NCI-H1105 (cell line): ENCODE results near the gene ALG2.

Source experiments
- DNase-seq: peaks from one replicate; lab custom pipeline; 2025; lab: John Stamatoyannopoulos, UW

The ALG2 gene, protein sequence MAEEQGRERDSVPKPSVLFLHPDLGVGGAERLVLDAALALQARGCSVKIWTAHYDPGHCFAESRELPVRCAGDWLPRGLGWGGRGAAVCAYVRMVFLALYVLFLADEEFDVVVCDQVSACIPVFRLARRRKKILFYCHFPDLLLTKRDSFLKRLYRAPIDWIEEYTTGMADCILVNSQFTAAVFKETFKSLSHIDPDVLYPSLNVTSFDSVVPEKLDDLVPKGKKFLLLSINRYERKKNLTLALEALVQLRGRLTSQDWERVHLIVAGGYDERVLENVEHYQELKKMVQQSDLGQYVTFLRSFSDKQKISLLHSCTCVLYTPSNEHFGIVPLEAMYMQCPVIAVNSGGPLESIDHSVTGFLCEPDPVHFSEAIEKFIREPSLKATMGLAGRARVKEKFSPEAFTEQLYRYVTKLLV

DNA sequence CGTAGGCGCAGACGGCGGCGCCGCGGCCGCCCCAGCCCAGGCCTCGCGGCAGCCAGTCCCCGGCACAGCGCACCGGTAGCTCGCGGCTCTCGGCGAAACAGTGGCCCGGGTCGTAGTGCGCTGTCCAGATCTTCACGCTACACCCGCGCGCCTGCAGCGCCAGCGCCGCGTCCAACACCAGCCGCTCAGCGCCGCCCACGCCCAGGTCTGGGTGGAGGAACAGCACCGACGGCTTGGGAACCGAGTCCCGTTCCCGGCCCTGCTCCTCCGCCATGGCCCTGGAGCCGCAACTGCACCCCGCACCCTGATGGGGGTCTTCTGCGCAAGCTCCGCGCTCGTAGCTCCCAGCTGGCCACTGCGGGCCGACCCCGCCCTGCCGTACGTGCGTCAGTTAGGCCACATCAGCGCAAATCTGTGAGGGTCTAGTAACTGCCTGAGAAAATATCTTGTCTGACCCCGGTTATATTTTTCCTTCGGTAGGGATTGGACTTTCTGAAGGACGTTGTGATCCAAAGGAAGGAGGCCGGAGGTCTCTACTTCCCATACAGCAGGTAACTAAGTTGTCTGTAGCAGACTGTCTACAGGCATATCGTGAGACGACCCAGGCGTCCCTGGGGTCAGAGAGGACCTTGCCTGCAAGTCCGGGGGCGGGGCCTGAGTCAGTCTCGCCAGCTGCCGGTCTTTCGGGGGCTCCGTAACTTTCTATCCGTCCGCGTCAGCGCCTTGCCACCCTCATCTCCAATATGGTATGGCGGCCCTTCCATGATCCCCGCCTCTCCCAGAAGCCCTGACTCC, at the start of gene ALG2, which contains the start of gene SEC61B:
TSS of gene ALG2 (minus strand) at position 322 of the 795 bp plus-strand sequence. CDS start at position 274, 48 bp downstream.
TSS of gene SEC61B (plus strand) at position 662 of the 795 bp plus-strand sequence. CDS start at position 744, 82 bp downstream.
- peak; percentile 86 for DNase-seq

DNA sequence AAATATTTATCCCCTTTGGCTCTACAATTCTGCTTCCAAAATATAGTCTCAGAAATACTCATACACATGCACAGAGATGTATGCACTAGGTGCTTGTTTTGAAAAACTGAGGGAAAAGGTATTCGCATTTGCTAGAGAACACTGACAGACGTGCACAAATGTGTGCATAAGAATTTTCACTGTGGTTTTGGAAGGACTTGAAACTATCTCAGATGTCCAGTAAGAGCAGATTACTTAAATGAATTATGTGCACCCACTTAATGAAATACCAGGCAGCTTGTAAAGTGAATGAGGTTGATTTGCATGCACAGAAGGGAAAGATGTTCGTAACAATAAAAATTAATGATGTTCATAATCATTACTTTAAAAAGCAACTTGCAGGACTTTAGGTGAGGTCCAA, 48.7 kb upstream of the ALG2 start:
- no peak for DNase-seq

DNA sequence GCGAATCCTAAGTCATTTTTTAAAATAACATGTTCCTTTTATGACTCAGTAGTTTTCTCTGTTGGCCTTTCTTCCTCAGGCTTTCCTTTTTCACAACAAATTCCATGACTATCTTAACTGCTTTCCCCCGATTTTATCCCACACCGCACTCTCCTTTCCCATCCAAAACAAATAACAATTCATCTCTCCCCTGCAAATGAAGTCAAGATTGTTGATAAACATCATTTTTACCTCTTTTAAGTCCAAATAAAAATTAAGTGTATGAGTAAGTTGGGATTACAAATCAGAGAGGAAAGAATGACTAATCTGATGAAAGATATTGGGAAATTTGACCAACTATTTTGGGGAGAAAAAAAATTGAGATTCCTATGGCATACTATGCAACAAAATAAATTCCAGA, 47.7 kb upstream of the ALG2 start:
- DNase-seq, result no peak

DNA sequence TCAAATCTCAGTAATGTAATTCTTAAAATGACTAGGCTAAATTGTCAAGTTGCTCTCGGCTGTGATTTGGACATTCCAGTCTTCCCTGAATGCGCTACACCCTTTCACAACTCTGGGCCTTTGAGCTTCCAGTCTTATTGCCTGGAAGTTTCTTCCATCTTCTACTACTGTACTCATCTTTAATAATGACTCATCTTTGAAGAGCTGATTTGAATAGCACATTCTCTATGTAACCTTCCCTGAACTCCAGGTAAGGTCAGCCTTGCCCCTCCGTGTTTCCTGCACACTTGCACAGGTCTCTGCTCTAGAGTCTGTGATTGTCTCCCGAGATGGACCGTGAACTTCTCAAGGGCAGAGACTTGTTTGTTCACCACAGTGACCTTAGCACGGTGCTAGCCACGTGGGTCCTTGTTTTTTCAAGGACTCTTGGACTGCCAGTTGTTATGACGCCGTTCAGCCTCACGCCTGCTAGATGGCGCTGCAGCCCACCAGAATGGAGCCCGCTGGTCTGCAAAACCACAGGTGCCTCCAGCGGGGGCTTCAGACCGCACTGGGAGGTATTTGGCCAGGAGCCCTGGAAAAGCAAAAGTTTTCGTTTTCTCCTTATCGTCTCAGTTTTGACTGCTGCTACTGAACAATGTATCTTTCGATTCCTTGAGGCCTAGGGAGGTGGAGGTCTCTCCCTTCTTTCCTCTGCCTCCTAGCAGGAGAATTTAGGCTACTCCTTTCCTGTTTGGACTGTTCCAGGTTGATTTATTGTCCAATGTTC, 44.7 kb upstream of the ALG2 start:
- DNase-seq, result peak; percentile 44

DNA sequence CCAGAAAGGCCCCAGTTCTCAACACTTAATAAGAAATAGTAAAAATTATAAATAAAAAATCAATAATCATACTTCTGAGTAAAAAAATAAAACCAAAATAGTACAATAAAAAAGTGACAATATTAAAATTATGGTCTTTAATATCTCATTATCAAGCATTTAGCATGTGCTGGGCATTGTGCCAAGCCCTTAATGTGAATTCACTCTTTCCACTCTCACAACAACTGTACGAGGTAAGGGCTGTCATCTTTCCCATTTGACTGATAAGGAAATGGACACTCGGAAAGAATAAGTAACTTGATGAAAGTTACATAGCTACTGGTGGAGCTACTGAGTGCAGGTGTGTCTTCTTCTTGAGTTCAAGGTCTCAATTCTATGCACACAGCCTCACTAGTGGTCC, 43.9 kb upstream of the ALG2 start:
- peak; percentile 7 for DNase-seq

DNA sequence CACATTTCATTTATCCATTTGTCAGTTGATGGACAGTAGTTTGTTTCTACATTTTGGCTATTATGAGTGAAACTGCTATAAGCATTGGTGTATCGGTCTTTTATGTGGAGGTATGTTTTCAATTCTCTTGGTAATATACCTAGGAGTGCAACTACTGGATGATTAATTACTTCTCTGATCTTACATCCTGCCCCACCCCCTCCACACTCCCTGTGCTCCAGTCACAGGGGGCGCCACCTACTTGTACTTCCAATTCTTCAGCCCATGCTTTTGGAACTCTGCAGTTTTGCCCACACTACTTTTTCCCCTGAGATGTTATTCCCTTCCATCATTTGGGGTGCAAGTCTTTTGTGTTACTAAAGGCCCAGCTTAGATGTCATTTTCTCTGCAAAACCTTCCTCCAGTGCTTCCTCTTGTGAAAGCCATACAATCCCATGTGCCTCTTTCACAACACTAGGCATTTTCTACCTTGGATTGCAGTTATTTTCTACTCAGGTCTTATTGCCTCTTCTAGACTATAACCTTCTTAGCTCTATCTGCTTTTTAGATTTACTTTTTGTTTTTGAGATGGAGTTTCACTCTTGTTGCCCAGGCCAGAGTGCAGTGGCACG, 42.4 kb upstream of the ALG2 start:
- DNase-seq, result no peak

DNA sequence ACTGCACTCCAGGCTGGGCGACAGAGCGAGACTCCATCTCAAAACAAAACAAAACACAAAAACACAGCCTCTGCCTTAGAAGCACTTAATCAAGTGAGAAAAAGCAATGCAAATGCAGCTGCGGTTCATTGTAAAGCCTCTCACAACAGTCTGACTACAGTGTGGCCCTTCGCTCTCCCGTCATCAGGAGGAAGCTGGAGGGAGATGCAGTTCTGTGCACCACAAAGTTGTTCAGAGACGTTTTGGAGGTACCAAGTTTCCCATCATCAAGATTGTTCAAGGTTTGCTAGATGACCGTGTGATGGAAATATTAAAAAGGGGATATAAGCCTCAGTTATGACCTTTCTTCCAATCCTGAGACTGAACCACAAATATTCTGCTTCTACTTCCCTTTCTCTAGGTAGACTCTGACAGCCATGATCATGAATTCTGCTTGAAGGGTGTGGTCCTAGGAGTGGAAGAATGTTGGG, 41.2 kb upstream of the ALG2 start:
- DNase-seq, result no peak

DNA sequence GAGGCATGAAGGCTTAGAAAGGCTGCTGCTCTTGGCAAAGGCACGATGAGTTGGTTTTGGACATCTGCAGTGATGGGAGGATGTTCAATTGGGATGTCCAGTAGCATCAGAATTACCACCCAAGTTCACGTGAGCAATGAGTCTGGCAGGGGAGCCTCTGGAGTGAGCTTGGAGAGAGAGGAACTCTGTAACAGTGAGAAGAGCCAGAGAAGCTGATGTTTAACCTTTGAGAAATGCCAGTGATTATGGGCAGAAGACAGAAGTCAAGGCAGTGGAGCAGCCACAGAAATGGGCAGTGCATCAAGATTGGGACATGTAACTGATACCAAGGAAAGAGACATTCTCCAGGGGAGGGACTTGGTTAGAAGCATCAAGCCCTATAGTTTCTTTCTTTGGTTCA, 40.2 kb upstream of the ALG2 start:
- DNase-seq, result no peak

DNA sequence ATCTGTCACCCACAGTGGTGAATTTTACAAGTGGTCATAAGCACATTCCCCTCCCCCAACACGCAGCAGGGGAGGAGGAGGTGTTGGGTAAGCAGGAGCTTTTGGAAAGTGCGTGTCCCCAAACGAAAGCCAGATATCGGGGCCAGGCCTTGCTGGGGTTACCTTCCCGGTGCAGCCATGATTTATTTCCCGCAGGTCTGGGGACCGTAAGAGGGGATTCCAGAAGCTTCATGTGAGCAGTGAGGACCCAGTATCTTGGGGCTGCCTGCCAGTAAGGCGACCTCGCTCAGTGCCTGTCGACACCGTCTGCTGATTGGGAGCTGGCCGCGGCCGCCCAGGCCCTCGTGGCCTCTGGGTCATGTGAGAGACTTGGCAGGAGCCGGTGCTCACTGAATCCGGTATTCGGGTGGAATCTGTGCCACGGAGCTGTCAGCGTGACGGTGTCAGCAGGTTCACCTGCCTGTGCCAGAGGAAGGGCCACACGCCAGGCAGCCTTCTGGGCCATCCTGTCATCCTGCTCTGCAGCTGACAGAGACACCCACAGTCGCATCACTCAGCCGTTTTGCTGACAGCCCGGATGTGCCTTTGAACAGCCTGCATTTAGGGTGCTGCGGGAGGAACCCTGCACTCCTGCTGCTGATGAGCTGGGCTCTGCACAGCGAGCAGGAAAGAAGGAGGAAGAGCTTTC, 37.6 kb upstream of the ALG2 start:
- no peak for DNase-seq

DNA sequence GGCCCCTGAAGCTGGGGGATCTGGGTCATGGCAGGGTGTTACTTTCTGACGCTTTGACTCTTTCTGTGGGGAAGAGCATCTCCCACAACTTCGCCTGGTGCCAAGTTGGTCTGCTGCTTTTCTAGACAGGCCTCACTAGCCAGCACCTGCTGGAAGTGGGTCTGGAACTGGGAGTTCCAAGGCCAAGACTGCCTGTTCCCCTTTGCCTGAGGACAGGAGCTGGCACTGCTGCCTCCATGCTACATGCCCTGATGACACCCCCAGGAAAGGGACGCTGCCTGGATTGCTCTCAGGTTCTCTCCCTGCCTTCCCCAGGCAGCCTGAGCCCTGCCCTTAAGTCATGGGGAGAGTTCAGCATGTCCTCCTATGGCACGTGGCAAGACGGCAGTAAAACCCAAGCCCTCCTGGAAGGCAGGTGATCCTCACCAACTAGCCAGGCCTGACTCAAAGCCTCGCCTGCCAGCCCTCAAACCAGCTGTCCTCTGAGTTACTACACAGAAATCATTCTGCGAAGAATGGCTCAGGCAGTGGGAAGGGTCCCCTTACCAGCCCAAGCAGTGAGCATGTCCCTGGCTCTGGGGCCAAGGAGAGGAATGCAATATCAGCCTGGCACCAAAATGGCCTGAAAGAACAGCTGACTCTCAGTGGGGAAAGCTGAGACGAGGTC, 36.1 kb upstream of the ALG2 start:
- no peak for DNase-seq

DNA sequence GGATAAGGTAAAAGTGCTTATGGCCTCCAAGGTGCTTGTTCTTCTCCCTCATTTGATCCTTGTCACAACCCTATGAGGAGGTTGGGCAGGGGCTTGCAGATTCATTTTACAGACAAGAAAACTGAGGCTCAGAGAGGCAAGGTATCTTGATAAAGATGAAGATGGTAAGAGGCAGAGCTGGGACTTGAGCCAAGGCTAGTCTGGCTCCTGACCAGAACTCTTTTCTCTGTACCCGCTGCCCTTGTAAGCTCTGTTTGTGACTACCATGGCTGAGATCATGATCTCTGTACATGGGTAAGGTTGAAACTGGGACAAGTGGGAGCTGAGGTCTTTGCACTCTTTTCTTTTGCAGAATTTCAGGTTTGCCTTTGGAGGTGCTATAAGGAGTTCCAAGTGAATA, 33.9 kb upstream of the ALG2 start:
- no peak for DNase-seq

DNA sequence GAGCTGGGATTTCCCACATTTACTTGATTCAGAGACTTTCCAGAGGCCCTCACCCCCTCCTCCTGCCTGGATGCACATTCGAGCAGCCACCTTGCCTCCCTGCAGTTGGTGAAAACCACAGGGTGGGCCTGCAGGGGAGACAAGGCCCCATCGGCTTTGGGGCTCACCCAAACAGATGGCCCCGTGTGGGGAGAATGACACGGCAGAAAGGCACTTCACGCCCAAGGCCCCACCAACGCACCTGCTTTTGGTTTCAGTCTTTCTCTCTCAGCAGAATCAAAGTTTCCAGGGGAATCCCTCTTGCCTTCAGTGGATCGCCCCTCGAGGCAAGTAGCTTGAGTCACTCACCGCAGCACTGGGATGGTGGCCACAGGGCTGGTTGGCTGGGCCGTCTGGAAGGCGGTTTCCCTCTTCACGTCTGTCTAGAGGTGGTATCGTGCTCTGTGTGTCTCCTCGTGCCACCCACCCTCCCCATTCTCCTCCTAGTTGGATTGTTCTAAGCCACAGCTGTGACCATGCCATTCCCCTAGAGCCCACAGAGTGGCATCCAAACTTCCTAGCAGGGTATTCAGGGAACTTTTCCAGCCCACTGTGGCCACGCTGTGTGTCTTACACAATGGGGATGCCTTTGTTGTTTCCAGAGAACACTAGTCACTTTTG, 32.2 kb upstream of the ALG2 start:
- DNase-seq, result no peak

DNA sequence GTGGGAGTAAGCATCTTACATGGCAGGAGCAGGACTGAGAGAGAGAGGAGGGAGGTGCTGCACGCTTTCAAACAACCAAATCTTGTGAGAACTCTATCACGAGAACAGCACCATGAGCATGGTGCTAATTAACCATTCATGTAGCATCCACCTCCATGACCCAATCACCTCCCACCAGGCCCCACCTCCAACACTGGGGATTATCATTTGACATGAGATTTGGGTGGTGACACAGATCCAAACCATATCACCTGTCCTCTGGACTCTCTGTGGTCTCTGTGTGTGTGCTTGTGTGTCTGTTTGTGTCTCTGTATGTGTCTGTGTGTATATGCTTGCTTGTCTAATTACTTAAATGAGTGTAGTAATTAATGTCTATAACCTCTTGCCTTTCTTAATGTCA, 31.4 kb upstream of the ALG2 start:
- no peak for DNase-seq

DNA sequence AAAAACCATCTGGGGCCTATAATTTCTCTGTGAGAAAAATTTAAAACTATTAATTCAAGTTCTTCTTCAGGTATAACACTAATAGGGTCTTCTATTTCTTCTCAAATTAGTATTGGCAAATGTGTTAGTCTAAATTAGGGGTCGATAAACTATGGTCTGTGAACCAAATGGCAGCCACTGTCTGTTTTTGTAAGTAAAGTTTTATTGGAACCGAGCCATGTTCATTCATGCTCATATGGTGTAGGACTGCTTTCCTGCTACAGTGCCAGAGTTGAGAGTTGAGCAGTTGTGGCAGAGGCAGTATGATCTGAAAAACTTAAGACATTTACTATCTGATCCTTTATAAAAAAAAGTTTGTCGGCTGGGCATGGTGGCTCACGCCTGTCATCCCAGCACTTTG, 29.4 kb upstream of the ALG2 start:
- DNase-seq, result no peak

DNA sequence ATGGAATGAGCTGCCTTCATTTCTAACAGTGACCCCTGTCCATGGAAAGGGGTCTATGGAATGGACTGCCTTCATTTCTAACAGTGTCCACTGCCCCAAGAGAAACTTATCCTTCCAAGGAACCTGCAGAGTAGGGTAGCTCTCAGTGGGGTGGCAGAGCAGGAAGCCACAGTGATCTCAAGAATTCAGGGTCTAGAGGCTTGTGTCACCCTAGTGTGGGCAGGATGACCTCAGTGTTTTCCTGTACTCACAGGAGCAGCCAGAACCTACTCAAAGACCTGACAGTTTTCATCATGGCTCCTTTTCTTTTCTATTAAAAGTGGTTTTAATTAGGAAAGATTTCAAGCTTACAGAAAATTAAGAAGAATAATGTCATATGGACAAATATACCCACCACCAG, 27.9 kb upstream of the ALG2 start:
- no peak for DNase-seq

DNA sequence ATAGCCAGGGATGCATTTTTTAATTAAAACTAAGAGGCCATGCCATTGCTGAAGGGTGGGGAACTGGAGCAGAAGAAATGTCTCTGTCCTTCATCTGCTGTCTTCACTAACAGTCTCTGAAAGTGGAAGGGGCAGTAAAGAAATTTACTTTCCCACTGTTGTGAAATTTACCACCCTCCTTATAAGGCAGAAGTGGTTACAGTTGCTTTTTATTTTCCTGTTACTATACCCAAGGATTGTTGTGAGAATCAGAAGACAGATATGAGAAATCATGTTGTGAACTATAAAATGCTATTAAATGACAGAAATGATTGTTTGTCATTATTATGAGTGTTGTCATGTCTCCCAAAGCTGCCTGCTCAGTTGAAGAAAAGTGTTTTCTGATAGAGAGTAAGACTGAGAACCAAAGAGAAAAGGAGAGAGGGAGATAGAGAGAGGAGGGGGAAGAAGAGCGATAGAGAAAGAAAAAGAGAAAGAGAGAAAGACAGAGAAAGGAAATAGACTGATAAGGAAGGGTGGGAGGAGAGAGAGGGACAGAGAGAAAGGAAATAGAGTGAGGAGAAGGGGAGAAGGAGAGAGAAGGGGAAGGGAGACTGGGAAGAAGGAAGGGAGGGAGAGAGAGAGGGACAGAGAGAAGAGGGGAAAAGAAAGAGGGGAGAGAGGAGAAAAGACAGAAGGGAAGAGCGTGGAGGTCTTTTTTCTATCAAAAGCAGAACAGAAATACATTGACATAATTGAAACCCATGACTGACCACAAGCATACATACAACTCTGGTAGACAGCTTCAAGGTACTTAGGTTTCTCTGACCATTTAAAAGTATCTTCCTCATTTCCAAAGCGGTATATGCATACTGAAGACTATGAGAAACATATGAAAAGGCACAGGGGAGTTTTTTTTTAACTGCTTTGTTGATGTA, 22.9 kb upstream of the ALG2 start:
- DNase-seq, result no peak

DNA sequence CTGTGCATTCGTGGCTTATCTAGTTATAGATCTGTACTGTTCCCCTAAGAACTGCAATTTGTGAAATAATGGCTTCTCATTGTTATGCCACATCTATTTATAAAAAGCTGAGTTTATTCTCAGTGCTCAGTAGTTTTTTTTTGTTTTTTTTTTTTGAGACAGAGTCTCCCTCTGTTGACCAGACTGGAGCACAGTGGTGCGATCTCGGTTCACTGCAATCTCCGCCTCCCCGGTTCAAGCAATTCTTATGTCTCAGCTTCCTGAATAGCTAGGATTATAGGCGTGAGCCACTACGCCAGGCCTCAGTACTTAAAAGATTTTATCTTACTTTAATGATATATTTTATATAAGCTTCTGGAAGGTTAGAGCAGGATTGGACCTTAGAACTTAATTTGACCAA, 19.4 kb upstream of the ALG2 start:
- DNase-seq, result no peak

DNA sequence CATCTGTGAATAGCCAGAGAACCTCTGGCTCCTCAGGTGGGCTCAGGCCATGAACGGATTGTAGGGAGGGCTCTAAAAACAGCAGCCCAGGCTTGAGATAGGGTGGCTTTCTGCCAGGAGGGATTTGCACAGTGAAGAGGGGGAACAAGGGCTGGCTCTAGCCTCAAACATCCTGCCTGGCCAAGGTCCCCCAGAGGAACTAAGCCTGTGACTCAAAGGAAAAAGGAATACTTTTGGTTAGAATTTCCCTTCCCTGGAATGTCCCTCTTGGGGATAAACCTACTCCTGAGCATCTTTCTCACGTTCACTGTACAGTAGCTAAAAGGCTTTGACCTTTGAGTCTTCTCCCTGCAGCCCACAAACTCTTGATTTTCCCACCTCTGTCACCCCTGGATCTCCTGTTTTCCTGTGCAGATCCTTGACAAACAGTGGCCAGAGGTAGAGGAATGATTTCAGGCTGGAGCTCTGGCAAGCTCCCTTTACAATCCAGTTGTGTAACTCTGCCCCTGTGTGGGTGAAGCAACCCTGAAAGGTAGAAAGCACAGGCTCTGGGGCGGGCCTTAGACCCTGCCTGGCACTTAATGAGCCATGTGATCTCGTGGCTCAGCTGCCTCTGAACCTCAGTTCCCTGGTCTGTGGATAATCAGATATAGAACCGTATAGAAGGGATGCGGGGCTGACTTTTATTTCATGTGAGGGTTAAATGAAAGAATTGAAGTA, 17.8 kb upstream of the ALG2 start:
- no peak for DNase-seq
